GM12872 (cell line): ENCODE data around the gene TP53.

ENCODE experiments used
- TF ChIP-seq, protein P1 (sequence below): IDR thresholded peaks from 3 replicates; pipeline ENCODE4 v1.5.1; 2011; ENCODE audit warnings: low read depth, mild to moderate bottlenecking, low read length, moderate library complexity; ENCODE audit not compliant: insufficient read depth

Gene TP53

DNA sequence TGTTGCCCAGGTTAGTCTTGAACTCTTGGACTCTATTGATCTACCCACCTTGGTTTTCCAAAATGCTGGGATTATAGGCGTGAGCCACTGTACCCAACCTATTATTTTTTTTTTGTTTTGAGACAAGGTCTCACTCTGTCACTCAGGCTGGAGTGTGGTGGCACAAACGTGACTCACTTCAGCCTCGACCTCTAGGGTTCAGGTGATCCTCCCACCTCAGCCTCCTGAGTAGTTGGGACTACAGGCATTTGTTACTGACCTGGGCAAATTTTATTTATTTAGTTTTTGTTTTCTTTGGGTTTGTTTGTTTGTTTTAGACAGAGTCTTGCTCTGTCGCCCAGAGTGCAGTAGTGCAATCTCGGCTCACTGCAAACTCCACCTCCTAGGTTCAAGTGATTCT, 63.6 kb downstream of the TP53 start:
- TF ChIP-seq, protein P1, sequence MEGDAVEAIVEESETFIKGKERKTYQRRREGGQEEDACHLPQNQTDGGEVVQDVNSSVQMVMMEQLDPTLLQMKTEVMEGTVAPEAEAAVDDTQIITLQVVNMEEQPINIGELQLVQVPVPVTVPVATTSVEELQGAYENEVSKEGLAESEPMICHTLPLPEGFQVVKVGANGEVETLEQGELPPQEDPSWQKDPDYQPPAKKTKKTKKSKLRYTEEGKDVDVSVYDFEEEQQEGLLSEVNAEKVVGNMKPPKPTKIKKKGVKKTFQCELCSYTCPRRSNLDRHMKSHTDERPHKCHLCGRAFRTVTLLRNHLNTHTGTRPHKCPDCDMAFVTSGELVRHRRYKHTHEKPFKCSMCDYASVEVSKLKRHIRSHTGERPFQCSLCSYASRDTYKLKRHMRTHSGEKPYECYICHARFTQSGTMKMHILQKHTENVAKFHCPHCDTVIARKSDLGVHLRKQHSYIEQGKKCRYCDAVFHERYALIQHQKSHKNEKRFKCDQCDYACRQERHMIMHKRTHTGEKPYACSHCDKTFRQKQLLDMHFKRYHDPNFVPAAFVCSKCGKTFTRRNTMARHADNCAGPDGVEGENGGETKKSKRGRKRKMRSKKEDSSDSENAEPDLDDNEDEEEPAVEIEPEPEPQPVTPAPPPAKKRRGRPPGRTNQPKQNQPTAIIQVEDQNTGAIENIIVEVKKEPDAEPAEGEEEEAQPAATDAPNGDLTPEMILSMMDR, result no peak

DNA sequence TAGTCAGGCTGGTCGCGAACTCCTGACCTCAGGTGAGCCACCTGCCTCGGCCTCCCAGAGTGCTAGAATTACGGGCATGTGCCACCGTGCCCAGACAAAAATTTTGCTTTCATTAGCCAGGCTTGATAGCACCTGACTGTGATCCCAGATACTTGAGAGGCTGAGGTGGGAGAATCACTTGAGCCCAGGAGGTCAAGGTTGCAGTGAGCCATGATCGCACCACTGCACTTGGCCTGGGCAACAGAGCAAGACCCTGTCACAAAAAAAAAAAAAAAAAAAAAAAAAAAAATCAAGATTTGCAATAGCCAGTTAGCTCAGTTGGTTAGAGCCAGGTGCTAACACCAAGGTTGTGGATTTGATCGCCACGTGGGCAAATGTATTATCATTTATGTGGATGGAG, 66.5 kb downstream of the TP53 start:
- TF ChIP-seq, protein P1, result no peak

DNA sequence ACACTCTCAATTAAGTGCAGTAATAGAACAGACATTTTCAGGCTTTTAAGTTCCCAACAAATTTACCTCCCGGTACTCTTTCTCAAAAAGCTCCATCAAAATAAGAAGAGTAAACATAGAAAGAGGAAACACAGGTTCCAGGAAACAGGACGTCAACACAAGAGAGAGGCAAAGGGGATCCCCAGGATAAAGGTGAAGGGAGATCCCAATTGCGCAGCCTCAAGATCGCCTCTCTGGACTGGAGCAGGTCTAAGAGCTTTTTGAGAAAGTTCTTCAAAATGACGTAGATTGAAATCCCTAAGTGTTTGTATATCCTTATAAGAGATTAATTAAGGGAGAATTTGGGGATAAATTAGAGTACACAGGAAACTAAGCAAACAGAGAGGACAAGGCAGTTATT, 68.7 kb downstream of the TP53 start:
- TF ChIP-seq, protein P1, result no peak
